Measurements from ENCODE around the gene NAV1.

The NAV1 gene

DNA sequence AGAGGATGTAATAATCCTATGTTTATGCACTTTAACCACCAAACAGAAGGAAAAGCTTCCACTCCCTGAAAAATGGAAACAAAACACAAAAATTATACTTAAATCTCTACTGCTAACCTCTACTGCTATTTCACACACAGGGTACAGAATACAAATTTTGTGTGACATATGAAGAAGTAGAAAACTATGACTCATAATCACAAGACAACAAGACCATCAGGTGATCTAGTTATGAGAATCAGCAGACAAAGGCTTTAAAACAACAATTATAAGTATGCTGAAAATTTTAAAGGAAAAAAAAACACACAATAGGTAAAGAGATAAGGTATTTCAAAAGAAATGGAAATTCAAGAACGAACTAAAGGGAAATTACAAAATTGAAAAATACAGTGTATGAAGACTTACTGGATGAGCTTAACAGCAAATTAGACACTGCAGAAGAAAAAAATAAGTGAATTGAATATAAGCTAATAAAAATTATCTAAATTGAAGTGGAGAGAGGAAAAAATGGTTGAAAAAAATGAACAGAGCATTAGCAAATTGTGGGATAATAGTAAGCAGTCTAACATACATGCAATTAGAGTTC, 13.6 kb upstream of the NAV1 start:
- DNase-seq: no peak

DNA sequence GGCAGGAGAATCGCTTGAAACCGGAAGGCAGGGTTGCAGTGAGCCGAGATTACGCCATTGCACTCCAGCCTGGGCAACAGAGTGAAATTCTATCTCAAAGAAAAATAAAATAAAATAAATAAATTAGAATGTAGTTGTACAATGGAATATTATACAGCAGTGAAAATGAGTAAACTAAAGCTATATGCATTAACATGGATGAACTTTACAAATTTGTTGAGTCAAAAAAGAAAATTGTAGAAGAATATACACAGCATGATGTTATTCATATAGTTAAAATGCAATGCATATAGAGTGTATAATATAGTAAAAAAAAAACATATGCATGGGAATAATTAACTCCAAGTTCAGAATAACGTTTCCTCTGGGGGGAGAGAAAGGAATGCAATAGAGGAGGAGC, 11.0 kb upstream of the NAV1 start:
- DNase-seq: no peak

DNA sequence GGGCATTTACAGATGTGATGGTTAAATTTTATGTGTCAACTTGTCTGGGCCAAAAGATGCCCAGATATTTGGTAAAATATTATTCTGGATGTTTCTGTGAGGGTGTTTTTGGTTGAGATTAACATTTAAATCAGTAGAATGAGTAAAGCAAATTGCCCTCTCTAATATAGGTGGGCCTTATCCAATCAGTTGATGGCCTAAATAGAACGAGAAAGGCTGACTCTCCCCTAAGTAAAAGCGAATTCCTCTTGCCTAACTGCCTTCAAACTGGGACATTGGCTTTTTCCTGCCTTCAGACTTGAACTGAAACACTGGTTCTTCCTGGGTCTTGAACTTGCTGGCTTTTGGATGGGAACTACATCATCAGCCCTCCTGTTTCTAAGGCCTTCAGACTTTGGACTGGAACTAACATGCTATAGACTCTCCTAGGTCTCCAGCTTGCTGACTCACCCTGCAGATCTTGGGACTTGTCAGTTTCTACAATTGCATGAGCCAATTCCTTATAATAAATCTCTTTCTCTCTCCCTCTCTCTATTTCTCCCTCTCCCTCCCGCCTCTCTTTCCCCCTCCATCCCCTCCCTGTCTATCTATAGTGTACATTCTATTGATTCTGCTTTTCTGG, 10.2 kb upstream of the NAV1 start:
- no peak for DNase-seq

DNA sequence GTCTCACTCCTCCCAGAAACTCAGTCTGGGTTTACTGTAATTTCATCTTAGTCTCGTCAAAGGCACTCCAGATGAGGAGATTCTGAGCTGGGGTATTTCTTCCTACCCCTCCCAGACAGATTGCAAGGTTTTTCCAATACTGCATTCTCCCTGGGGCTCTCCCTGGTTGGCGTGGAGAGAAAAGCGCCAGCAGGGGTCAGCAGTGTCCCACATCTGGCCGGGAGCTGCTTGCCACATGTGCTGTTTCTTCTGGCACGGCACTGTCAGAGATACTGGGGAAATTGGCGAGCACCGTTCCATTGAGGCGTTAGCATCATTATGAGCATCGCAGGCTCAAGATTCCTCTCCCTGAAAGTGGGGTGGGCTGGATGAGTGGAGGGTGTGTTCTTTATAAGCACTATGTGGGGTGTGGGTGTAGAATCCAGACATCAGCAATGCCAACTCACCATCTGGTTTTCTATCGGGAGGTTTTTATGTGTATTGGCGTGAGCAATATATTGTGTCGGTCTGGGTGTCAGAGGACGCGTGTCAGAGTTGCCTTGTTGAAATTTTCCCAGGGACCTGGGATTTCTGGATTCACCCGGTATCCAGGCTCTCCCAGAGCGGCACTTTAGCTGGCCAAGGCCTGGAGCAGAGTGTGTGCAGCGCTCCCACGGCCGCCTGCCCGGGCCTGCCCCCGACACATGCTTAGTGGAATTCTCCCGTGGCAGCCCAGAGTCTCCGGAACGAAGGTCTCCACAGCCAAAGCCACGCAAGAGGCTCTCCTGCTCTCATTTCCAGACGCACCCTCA, 8.0 kb upstream of the NAV1 start:
- peak; percentile 52 for DNase-seq

DNA sequence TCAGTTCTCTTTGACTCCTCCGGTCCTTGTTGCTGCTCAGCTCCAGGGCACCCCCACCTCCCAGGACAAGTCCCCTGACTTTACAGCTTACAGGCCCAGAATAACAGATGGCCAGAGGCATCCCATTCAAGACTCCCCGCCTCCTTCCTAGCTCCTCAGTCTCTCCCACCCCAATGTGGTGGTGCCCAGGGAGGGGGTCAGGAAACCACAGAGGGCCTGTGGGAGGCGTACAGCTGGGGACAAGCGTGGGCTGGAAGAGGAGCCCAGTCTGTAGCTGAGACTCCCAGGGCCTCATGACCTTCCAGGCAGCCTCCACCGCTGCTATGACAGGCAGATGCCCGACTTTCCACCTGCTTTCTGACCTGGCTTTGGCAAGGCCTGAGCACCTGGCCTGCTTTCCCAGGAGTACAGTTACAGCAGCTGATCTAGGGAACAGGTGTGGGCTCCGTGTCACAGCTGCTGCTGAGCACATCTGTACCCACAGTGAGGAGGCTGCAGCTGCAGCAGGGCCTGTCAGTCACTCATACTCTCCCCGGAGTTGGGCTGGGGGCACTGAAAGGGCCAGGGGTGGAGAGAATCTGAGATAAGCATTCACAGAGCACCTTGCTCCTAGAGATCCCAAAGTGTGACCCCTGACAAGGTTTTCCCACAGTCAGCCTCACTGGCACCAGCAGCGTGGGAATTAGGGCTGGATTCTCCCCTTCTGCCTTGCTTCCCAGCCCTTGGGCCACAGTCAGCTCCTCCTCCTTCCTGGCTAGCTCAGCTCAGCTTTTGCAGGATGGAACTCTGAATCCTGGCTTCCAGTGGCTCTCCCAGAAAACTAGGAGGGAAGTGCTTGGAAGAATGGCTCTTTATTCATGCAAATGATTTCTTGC, 7.1 kb upstream of the NAV1 start:
- peak; percentile 69 for DNase-seq

DNA sequence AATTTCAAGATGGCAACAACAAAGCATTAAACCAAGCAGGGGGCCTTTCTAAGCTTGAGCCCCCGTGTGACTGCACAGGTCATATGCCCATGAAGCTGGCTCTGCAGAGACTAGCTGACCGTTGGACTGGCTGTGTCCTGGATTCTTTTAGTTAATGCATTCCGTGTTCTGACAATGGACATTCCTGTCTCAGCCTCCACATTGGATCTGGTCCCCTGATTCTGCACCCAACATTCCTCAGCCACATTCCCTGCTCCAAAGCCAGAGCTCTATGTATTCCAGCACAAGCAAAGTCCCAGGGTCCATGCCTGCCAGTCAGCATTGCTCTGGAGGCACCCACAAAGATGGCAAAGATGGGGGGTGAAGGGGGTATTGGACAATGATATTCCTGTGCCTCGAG, 5.1 kb upstream of the NAV1 start:
- DNase-seq: no peak

DNA sequence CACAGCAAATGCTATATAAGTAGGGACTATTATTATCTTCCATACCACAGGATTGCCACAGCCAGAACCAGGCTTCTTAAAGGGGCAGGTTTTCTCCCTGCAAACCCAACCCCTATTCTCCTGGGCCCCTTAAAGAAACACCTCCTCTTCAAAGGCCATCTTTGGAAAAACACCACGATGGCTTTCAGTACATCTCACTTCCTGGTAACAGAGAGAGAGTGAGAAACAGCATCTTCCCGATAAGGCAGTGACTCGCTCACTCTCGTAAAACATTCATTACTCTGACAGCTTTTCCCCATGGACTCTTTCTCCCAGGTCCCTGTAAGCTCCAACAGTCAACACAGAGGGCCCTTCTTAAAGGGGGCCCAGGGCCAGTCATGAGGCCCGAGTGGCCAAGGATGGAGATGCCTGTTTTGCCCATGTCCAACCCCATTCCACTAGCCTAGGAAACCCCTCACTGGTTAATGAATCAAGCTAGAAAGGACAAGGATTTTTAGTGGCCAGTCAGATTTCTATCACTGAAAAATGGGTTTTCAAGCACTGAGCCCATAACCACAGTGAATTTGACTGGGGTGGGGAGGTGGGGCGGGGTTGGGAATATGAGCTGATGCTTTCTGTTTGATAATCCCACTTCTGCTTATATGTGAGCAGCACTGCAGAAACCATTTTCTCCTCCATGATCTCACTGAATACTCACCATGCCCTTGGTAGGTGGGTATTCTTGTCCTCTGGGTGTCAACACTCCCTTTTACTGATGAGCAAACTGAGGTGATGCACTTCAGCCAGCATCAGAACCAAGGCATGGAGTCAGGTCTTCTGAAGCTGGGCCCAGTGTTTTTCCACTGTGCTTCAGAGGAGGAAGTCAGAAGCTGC, 3.6 kb upstream of the NAV1 start:
- DNase-seq: peak; percentile 18

DNA sequence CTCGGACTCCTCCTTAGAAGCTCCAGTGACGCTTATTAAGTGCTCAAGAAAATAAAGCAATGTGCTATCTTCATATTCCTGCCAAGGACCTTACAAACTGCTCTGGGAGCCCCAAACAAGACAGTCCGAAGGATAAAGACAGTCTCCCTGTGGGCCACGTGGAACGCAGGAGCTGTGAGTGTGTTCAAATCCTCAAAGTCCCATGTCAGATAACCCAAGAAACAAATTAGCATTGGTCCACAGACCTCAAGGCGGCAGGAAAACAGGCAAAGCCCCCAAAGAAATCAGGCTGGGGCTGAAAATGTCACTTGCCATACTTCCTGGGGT, 3.0 kb upstream of the NAV1 start:
- DNase-seq: no peak

DNA sequence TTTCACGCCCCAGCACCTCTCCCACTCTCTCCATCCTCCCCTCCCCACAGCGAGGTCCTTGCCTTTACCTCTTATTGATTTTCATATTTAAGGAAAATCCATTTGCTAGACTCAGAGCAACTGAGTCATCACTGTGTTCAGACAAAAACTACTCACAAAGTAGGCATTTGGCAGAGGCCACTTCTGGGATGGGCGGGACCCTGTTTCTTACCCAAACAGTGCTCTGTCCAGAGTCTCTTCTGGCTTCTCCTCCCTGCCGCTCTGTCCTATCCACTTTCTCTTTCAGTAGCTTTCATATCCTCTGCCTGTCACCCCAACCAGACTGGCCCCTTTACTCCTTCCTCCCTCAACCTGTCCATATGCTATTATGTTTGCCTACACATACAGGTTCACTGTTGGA, 2.4 kb upstream of the NAV1 start:
- no peak for DNase-seq

DNA sequence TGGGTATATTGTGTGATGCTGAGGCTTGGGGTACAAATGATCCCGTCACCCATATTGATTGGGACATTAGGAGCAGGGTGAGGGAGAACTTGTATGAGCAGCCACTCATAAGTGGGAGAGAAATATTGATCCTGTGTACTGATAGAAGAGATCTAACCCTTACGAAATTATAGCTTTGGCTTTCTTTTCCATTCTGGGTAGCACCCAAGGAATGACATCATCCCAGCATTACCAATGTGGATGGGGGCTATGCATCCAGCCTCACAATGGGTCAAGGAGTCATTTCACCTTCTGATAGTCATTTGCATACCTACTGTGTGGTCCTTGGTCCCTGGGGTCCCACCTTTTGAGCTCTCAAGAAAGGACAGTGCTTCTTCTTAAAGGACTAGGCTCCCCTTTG, 1.9 kb upstream of the NAV1 start:
- no peak for DNase-seq

DNA sequence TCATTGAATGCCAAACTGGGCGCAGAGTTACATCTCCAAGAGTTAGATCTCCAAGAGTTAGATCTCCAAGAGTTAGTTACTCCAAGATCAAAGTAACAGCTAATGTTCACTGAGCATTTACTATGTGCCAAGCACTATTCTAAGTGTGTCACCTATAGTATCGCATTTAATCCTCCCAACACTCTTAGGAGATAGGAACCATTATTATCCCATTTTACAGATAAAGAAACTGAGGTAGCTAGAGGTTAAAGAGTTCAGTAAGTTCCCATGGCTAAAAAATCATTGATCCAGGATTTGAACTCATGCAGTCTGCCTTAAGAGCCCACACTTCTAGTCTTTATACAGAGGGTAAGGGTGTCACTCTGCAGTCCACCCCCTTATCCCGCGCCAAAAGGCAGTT, 1.5 kb upstream of the NAV1 start:
- no peak for DNase-seq

DNA sequence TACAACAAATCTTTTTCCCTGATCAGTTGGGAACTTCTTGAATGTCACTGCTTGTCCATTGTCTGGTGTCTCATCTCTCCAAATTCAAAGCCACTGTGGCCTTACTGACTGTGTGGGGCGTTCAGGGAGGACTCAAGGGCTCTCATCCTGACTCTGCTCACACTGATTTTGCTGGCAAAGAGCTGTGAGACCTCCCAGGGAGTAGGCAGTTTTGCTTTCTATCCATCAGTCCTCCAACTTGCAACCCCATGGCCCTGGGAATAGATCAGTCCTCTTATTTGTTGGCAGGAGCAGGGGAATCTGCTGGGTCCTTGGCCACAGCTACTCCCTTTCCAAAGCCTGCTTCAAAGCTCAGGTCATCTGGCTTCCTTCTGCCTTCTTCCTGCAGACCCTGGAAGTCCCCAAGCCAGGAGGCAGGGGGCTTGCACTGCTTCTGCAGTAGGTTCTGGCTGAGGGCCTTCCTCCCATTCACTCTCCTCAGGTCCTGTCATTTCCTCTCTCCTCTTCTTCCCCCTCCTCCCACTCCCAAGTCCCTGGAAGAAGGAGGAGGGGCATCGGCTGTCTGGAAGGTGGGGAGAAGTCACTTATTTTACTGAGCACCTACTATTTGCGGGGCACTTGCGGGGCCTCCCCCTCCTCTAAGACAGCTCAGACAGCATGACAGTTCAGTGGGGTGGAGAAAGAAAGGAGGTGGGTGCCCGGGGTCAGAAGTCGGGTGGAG, 876 bp upstream of the NAV1 start:
- no peak for DNase-seq

DNA sequence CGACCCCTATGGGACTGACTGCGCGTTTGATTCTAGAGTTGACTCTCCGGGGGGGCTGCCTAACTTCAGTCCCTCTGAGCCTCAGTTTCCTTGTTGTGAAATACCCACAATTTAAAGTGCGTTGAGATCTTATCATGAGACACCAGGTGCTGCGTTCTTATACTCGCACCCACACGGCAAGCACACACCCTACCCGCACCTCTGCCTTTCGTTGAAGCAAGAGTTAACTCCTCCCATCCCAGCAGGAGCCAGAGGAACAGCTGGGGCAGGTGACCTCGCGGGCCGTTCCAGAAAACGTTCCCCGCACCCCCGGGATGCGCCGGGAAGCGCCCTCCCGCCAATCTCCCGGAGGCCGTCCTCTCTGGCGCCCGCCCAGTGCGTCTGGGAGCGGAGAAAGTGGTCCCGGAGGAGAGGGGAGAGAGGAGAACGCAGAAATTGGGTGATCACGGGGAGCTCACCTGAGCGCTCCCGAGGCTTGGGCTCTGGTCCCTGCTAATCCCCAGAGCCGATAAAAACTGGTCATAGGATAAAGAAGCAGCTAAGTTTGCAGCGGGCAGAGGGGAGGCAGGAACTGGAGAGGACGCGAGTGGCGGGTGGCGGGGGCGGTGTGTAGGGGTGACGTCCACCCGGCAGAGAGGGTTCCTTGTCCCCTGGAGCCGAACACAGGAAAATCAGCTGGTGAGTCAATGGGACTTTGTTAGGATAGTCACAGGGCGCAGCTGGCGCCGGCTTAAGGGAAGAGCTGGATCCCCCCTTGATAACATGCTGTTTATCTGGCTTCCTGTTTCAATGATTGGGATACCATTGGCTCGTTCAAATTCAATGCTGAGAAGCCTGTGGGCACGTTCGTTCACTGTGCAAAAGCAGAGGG, 869 bp downstream of the NAV1 start:
- no peak for DNase-seq

DNA sequence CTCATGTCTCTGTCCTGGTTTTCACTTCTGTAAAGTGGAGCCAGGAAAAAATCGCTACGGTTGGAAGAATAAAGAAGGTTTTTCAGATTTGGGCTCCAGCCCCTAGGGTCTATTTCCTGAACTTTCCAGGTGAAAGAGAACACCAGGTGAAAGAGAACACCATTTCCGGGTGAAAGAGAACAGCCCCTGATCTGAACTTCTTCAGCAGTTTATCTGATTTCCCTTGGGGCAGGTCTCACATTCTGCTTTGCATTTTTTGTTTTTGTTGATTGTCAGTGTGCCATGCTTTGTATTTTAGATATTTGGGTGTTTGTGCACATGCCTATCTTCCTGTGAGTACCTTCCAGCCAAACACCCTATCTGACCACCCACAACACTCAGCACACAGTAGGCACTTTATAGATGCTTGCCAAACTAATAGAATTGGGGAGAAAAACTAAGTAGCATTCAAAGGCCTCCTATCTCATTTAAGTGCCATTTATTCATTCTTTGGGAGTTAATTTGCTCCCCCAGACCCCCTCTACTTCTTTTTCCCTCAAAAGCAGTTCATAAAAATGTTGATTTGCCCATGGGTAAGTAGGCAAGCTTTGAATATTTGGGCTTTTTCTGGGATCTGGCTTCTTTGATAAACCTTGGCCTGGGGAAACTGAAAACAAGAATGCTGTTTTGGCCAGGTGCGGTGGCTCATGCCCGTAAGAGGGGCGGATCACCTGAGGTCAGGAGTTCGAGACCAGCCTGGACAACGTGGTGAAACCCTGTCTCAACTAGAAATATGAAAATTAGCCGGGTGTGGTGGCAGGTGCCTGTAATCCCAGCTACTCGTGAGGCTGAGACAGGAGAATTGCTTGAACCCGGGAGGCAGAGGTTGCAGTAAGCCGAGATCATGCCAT, 2.2 kb downstream of the NAV1 start:
- no peak for DNase-seq

DNA sequence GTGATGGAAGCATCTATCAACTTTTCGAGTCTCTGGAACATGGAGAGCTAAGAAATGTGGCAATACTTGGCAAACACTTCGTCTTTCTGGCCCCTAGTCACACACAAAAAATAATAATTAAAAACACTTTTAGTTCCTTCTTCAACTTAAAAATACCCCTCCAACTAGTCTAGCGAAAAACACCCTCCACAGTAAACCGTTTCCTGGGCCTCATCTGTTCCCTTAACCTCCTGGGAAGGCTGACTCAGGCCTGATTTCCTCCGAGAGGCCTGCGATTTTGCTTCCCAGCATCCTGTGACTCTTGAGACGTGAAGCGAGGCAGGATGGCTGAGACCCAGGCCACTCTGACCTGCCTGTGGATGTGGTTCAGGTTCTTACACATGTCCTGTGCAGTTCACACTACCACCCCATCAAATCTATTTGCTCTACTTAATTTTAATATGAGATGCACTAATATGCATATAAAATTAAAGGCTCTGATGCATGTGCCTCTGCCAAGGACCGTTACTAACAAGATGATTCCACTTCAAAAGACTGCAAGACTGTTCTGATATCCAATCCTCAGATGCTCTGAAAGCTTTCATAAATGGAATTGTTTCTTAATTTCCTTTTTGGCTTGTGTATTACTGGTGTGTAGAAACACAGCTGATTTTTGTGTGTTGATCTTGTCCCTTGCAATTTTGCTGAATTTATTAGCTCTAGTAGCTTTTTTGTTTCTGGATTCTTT, 3.5 kb downstream of the NAV1 start:
- DNase-seq: no peak

DNA sequence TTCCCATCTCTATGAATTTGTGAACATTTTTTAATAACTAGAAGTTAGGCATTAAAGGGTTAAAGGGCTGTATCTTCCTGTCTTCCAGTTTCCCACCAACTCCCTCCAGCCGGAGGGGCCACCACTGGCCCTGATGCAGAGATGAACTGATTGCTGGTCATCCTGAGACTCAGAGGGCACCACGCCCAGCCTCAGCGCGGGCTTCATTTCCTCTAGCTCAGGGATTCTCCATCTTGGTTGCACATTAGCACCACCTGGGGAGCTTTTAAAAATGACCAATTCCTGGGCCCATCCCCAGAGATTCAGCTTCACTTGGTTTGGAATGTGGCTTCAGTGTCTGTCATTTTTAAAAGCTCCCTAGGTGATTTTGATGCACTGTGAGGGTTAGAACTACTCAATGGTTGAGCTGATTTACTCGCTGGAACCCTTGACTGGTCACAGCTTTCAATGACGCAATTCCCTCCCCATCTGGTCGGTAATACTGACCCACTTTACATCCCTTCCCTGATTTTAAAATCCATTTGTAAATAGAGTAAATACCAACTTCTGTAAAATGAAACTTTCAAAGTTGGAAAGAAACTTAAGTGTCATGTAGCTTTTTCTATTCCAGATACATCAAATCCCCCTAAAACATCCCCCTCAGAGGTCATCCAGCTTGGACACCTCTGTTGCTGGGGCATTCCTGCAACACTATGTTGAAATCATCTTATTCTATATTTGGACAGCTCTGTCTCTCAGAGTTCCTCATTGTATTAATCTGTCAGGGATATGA, 5.1 kb downstream of the NAV1 start:
- DNase-seq: no peak

DNA sequence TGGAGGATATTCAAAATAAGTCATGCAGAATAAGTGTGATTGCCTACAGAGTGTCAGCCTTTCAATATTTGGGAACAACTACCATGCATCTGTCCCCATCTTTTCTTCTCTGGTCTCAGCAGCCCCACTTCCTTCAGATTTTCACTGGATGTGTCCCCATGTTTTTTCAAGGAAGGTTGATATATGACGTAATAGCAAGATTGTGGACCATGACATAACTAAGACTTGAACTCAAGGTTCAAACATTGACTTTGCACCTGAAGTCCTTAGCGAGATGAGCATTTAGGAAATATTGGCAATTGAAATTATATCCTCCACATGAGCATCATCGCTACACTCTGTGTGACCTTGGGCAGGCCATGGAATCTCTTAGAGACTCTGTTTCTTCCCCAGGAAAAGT, 5.8 kb downstream of the NAV1 start:
- no peak for DNase-seq

DNA sequence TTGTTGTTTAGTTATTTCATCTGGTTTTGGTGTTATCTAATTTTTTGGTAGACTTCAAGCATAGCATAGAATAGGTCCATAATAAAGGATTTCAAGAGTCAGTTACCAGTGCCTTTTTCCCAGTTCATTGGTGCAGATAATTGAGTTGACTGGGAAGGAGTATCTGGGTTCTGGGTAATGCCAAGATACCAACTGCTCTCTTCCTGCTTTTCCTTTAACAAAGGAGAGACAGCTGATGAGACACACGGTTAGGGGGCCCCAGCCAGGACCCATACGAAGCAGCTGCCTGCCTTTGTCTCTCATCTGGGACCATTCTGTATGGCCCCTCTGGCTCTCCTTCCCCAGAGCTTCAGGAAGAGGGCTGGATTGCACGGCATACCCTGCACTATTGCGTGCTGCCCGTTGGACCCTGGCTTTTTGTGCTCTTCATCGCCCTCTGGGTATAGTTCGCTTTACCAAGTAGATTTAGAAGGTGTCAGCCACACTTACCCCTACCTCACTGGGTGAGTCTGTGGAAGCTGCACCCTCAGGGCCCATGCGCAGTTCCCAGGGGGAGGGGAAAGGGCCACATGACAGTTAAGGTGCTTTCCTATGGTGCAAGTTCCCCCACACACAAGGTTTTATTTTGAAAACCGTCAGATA, 7.0 kb downstream of the NAV1 start:
- peak; percentile 12 for DNase-seq
